RPMI7951 (cell line): Measurements from ENCODE around the gene GATA3. TPM values are rescaled to one million over a fixed set of nuclear protein-coding genes. Genes with fewer than 3 reads are reported as not detected.

Experiments
- DNase-seq: peaks from one replicate; pipeline ENCODE4 v3.0.0-alpha.2; 2012; ENCODE audit warnings: low read depth
- total RNA-seq: library from RNA; depleted of rRNA; stranded (reverse); fragments of >200 nt; shearing (Covaris generic); gene quantifications from 2 replicates; pipeline ENCODE4 v1.2.3, GENCODE V29; 2014

GATA3 gene
- total RNA-seq, 1 experiment from 2014 or later = 2.5 TPM

DNA sequence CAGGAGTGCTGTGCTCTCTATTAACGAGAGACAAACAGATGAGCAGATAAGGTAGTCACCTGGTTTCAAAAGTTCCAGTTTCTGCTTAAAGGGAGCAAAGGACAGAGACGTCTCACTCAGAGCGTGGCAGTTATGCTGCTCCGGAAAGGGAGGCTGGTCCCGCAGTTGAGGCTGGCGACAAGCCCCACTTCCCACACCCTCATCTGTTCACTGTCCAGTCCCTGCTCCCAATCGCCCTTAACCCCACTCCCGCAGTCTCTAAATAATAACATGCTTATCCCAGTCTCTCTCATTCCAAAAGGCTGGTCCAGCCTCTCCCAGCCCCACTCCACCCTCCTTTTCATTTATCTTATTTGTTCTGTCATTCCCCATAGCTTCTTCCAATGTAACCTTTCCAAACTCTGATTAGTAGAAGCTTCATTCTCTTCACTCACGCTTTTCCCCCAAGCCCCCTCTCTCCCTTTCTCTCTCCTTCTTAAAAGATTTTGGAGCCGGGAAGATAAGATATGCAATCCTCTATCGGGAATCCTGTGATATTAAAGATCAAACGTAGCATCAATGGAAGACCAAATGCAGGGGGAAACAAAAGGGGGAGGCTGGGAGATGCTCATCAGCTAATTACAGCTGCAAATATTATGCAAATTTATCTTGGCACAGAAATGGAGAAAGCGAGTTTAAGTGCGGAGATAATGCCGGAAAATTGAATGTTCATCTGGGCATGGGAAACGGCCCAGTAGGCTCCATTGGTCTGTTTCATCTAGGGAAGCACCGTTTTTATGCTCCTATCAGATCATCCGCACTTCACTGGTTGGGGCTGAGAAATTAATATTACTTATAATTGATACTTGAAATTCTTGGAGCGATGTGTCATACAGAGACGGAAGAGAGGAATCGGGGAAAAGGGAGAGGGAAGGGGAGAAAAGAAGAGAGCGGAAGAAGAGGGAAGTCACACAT is 16.3 kb upstream of the GATA3 start:
- no peak for DNase-seq

DNA sequence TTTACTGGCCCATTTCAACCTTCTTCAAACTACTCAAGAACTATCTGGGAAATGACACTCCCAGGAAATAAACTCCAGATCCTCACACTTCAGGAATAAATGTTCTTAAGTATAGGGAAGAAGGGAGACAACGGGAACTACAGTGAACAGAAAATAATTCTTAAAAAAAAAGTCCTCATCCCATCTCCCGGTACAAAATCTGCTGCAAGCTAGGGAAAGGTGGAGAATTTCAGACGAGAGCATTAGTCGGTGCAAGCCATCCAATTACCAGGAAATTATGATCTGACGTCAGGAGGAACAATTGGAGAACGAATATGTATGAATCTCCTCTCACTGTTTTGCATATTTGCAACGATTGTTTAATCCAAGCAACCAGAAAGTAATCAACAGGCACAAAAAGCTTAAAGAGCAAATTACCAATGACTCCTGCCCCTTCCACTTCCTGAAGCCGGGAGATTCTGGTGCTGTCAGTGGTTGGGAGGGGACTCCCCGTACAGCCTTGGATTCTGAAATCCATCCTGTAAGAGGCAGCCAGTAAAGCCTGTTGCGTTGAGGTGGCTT is 15.1 kb upstream of the GATA3 start:
- no peak for DNase-seq

DNA sequence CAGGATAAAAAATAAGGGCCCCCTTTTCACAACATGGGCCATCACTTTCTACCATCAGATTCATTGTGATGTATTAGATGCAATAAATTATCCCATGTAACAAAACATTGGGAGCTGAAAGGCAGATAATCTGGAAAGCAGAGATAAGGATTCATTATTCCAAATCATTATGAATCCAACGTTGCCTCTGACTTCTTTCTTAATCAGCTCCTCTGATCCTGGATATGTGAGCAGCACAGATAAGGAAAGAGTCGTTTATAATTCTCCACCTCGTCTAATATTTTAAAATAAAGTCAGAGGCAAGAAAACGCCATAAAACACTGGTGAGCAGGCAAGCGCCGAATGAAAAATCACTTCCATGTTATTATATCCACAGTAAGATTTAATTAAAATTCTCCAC is 13.8 kb upstream of the GATA3 start:
- no peak for DNase-seq

DNA sequence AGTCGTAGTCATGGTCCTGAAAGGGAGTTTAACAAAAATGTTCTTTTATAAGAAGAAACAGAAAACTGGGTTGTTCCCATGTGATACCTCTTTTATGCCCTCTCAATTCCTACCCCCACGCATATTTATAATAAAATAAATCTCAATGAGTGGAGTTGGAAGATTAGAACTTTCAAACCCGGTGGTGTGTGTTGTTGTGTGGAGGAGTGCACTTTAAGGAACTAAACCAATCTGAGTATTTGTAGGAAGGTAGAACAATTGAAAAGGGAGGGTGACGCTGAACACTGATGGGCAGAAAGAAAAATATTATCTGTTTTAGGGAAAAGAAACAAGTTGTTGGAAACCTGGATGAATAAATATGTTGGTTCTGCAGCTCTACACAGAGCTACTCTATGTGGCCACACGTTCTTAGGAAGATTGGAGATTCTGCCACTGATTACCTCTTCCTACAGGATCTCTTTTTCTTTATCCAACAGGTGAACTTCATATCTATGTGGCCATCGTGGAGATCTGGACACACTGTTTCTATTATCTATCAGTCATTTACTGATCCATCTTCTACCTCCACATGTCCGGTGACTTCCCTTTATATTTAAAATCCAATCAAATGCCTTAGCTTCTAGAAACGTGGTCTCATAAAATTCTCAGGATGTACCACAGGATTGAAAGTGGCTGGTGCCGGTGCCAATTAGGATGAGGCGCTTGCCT is 13.1 kb upstream of the GATA3 start:
- DNase-seq = no peak

DNA sequence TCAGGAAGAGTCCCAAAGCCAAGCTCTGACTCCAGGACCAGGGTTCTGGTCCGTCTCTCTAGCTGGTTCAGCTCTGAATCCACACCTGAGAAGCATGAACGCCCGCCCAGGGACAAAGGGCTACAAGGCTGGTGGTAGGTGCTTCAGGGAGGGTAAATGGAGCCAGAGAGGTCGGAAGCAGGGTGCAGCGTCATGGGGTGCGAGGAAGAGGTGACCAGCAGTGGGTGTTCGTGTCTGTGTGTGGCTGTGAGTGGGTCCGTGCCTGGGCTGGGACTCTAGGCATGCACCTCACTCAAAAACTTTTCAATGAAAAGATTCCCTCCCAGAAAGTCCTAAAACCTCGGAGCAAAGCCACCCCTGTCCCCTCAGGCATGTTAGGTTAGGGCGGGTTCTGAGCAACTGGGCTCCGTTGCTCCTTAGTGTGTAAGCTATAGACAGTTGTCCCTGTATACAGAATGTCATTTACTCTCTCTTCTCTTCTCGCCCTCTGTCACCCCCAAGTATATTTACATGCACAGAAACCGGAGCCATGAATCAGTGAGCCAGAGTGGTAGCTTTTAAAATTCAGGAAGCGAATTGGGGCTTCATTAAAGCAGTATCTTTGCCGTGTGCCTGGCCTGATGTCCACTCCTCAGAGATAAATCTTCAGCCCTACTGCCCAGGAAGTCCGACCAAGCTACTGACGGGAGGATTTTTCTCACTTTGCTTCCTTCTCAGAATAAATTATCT is 12.3 kb upstream of the GATA3 start:
- no peak for DNase-seq

DNA sequence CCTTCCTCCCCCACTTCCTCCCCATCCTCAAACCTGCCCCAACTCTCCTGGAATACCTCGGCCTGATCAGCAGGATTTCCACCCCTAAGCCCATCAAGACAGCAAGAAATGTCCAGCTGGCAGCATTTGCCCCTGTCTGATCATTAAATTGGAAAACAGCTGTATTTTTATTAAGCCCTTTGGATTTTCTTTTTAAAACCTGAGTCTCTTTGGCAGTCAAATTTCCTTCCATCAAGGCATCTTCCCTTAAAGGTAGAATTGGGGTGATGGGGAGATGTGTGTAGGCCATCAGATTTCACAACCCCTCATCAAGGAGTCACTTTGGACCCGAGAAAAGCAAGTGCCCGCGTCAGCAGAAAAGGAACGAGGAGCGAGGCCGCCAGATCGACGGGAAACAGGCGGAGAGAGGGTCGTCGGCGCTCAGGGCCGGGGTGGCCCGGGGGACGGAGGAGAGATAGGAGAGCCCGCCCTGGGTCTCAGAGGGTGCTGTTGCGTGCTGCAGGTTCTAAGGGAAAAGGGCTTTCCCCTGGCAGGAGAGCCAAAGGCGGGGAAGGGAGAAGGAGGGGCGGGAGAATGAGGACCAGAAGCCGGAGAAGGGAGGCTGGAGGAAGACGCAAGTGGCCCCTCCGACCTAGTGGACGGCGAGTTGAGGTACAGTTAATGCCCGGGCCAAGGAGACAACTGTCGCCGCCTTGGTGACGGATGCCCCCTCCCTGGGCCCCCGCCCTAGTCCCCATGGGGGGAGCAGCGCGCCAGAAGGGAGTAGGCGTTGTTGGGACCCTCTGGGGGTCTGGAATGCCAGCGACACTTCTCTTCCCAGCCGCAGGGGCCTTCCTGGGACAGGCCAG is 11.5 kb upstream of the GATA3 start:
- no peak for DNase-seq

DNA sequence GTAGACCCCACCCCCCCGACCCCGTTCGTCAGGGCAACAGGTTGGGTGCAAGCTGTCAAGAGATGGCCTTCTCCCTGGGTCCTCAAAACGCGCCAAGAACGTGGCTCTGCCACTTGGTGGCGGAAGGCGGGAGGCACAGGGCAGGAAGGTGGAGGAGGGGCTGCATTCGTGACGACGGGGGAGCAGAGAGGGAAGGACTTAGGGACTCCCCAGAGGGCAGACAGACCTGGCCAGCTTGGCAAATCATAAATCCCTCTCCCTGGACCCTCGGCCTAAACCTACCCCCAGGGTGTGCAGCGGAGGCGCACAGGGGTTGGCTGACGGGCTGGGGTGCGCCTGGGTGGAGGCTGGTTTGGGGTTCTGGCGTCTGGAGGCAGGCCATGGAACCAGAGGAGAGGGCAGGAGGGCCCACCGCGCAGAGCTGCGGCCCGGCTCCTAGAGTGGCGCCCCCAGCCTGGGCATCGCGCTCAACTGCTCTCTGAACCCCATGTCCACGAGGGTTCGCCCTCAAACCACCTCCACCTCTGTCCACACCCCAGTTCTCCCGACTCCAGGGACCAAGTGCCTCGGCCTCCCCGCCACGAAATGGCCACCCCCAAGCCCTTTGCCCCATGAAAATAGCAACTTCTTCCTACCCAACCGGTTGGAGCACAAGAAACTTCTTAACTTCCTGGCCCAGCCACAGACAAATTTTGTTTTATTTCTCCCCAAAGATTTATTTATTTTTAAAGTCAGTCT is 10.8 kb upstream of the GATA3 start:
- no peak for DNase-seq

DNA sequence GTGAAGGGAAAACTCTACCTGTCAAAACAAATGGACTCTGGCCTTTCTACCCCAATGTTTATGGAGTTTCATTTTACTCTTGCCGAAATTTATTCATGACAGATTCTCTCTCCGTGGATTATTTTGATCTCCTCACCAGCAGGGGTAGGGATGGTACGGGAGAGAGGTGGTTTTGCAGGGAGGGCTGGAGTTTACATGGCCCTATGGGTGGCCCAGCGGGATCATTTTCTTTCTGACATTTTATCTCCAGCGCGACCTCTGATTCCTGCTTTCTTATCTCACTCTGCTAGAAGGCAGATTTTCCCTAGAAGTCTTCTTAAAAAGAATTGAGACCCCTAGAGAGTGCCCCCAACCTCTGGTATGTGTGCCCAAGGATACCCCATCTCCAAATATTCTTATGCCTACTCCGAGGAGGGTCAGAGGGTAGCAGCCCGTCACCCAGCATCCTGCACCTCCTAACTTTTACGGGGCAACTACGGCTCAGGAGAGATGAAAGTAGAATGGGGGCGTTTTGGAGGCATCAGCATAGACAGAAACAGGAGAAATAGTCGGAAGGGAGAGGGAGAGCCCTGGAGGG is 10.1 kb upstream of the GATA3 start:
- DNase-seq = no peak

DNA sequence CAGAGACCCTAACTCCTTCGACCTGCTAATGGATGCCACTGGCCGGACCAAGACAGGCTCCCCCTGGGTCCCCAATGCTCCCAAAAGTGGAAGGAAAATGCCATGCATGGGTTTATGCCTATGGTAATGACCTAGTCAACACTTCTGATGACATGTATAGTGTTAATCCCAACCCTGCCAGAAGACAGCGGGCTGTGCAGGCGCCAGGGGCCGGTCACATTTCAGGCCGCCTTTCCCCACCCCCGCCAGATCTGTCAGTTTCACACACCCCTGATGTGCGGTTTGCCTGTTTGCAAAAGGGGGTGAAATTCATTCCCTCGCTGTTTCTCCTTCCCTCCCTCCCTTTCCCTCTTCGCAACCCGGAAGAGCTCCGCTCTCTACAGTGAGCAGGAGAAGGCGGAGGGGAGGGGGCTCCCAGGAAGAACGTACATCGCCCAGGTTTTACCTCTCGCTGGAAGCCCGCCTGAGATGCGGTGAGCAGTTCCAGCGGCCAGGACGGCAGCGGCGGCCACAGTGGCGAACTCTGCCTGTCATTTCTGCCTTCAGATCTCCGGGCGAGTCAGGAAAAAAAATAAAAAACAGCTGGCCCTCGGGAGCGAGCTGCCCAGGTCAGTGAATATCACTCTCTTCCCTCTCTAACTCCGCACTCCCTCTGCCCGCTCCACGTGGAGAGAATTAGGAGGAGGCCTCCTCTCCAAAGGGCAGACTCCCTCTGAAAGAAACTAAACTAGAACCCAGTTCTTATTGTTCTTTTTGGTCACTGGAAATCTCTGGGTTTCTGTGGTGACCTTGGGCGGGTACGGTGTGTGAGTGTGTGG is 9.4 kb upstream of the GATA3 start:
- DNase-seq = no peak

DNA sequence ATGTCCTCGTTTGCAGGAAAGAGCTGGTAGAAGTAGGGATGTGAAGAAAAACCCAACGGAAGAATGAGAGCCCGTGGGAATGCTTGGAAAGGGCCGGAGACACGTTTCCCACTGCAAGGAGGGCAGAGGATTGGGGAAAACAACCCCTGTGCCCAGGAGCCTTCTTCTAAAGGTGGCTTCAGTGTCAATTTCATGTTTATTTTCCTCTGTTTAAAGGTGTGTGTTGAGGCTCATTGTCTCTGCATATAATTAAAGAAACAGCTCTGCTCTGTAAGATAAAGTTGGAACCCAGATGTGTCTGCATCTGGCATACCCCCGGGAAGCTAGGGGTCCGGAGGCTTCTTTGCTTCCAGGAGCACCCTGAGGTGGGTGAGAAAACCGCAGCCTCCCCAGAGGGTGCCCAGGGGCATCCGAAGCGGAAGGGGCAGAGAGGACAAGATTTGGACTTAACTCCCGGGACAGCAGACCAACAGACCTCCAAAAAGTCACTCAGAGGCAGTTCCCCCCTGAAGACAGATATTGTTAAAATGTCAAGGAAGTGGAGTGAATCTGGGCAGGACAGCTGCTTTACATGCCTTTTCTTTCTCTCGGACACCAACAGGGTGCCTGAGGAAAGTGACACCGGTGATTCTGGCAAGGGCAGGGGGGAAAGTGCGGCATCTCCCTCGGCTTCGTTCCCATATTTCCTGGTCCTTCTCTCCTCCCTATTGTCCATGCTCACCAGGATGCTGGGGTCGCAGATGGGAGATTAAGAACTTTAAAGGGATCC is 8.6 kb upstream of the GATA3 start:
- DNase-seq = no peak

DNA sequence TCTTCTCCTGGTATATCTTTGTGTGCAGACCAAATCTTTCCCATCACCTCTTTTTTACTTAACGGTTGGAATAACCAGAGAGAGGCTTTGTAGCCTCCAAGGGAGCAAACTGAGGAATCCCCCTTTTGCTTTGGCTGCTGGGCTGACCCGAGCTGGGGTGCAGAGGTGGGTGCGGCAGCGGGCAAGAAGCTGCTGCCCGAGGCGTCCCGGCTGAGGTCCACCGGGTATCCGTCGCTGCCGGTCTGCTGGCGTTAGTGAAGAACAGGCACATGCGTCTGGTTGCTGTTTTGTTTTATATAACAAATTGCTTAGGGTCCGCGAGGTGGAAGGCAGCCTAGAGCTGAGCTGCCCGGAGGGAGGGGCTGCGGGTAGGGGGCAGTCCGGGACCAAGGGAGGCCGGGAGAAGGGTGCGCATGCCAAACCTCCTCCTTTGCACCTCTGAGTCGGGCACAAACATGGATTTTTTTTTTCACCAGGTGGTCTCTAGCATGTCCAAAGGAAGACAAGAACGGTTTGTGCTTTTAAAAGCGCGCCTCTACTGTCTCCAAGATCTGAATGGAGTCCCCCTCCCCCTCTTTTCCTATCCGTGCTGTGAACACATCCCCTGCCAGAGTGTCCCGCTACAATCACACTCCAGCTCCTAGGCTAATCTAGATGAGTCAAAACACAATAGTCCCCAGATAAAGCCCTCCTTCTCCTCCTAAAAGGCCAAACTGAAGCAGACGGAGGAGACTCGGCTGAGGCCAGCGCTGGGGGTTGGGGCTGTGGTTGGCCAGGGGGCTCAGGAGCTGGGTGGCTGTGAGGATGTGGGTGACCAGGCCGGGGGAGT is 6.8 kb upstream of the GATA3 start:
- no peak for DNase-seq

DNA sequence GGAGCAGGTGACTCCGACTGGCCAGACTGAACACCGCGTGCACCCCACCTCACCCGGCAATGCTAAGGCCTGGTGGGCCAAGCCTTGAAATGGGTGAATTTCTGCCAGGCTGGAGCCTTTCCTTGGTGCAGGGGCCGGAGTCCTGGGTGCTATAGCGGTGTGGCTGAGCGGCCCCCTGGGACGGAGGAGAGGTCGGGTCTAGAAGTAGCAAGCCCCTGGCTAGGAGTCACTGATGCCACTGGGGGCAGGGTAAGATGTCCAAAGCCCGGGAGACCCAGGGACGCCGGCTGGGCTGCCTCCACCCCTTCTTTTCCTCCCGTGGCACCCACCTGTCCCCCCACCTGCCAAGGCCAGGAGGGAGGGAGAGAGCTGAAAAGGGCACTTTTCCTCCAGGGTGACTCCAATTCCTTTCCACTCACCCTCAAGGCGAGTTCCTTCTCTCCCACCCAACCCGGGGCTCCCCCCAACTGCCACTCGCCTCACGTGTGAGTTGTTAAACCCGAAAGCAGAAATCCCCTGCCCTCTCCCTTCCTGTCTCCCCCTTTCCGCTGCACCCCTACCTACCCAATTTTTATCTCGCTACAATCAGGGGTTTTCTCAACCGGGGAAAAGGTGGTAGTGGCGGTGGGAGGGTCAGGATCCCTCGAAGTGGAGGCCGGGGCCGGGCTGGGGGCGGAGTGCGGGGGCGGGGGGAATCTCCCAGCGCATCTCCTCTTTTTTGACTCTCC is 6.0 kb upstream of the GATA3 start:
- no peak for DNase-seq

DNA sequence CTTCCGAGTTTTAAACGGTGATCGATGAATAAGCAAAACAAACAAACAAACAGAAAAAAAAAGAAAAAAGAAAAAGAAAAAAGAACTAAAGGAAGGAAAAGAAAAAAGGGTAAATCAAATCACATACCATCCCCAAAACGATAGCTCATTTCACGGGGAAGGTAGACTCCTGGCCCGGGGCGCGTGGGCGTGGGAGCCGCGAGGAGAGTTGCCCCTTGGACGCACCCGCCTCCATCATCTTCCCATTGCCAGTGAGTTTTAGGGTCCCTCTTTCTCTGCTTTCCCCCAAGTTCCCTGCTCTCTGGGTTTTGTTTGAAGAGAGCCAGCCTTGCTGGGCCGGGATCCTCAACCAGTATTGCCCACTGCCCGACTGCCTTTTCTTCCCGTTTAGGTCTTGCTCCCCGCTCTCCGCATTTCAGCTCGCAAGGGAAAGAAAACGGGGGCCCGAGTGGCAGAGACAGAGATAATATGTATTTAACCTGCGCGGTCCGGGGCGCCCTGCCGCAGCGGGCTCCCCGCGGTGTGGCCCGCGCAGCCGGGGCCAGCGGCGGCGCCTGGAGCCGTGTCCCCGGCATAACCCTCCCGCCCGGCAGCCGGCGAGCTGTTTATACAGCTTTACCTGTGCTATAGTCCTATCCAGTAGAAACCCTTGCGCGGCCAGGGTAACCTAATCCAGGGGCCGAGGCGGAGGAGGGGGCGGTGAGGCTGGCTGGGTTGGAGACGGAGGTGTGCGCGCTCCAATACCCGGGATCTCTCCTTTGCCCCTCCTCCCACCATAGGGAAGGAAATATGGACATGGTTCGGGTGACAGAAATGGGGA is 5.2 kb upstream of the GATA3 start:
- no peak for DNase-seq

DNA sequence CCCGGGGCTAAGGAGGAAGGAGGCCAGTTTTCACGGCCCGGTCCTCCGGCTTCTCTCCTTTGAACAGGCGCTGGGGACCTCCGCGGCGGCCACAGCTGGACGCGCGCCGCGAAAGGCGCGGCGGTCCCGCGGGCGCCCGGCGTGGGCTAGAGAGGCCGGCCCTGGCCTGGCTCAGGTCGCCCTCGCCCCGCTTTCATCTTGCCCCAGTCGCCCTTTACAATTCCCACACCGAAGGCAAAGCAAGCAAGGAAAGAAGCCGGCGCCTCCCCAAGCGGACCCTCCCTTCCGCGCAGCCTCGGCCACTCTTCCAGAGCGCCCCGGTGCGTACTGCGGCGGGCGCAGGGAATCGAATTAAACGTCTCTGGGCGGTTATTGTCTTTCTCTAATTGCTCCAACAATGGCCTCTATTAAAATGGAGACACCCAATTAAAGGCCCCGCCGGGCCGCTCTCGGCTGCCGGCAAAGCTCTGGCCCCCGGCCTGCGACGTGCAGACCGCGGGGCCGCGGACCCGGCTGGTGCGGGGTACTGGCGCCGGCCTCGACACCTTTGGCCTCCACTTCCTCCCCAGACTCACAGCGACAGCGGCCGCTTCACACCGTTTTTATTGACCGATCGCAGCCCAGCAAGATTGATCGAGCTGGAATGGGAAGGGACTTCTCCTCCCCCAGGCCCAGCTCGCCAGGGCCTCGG is 4.5 kb upstream of the GATA3 start:
- DNase-seq = no peak

DNA sequence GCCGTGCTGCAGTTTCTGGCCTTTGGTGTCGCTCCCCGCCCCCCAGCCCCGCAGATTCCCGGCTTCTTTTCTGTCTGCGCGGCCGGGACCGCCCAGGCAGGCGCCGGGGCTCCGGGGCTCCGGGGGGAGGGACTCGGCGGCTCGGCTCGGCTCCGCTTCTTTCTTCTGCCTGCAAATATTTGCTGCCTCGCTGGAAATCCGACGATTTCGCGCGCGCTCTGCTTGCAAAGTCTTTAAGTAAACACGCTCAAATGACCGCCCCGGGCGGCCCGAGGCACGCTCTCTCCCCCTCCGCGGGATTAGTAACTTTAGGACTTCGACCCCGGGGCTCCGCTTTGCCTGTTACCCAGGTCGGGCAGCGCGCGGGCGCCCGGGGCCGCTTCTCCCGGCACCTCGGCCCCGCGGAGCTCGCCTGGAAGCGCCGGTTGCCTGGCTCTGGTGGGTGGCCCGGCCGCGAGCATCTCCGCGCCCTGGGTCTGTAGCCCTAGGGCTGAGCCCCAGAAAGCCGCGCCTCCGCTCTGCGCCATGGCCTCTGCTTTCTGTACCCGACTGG is 3.9 kb upstream of the GATA3 start:
- DNase-seq = peak; percentile 48
